GM18517 (cell line): ENCODE measurements around the gene MAP3K20.
"Not testable (repeated sequence)": the region's sequence is repeated elsewhere in the genome, so short reads cannot be mapped to it uniquely, and the experiment has no call there.

ENCODE experiments used
- ATAC-seq: cut with Tn5 transposase; IDR thresholded peaks from one replicate; pipeline ENCODE4 v1.9.1; 2021; ENCODE audit warnings: mild to moderate bottlenecking, moderate library complexity; ENCODE audit not compliant: unreplicated experiment

Gene MAP3K20

GRCh38 chr2:173262356-173262755 lies 186.7 kb downstream of the MAP3K20 start:
- ATAC-seq = not testable (repeated sequence)

GRCh38 chr2:173264151-173264550 lies 188.5 kb downstream of the MAP3K20 start:
- ATAC-seq = no peak

GRCh38 chr2:173264603-173265366 lies 189.1 kb downstream of the MAP3K20 start:
- peak; percentile 93 for ATAC-seq

GRCh38 chr2:173271135-173271534 lies 195.5 kb downstream of the MAP3K20 start:
- no peak for ATAC-seq

- no peak for ATAC-seq
These were observed 196.2 kb downstream of the MAP3K20 start for GRCh38 chr2:173271825-173272224.

GRCh38 chr2:173272849-173273248 lies 197.2 kb downstream of the MAP3K20 start:
- no peak for ATAC-seq

GRCh38 chr2:173278794-173279526 lies 203.3 kb downstream of the MAP3K20 start:
- ATAC-seq = no peak

GRCh38 chr2:173279527-173279868 lies 203.9 kb downstream of the MAP3K20 start:
- ATAC-seq = no peak

GRCh38 chr2:173280853-173281252 lies 205.2 kb downstream of the MAP3K20 start:
- ATAC-seq = no peak

- ATAC-seq = not testable (repeated sequence)
These were observed 206.3 kb downstream of the MAP3K20 start for GRCh38 chr2:173281898-173282297.

GRCh38 chr2:173282795-173283545 lies 207.3 kb downstream of the MAP3K20 start:
- ATAC-seq = no peak

- ATAC-seq = peak; percentile 77
These were observed 210.6 kb downstream of the MAP3K20 start for GRCh38 chr2:173286153-173286809.

GRCh38 chr2:173287594-173287993 lies 211.9 kb downstream of the MAP3K20 start:
- ATAC-seq = no peak

GRCh38 chr2:173288561-173288960 lies 212.9 kb downstream of the MAP3K20 start:
- no peak for ATAC-seq

GRCh38 chr2:173290046-173290445 lies 214.4 kb downstream of the MAP3K20 start:
- no peak for ATAC-seq

GRCh38 chr2:173290518-173290917 lies 214.9 kb downstream of the MAP3K20 start:
- ATAC-seq = no peak

GRCh38 chr2:173291412-173291811 lies 215.8 kb downstream of the MAP3K20 start:
- ATAC-seq = no peak

- ATAC-seq = no peak
These were observed 220.6 kb downstream of the MAP3K20 start for GRCh38 chr2:173296235-173296634.

GRCh38 chr2:173298536-173299097 lies 223.0 kb downstream of the MAP3K20 start:
- no peak for ATAC-seq

GRCh38 chr2:173299764-173300163 lies 224.1 kb downstream of the MAP3K20 start:
- ATAC-seq = no peak

GRCh38 chr2:173300458-173300857 lies 224.8 kb downstream of the MAP3K20 start:
- ATAC-seq = no peak
